GM23248 (cell line): Measurements from ENCODE around the gene LY86. TPM values are rescaled to one million over a fixed set of nuclear protein-coding genes. Genes with fewer than 3 reads are reported as not detected.
A peak's percentile ranks its signal among the peaks of the same experiment; 100 is the strongest.

Experiments
- DNase-seq: peaks from one replicate; pipeline ENCODE4 v3.0.0-alpha.2; 2015
- H2AFZ ChIP-seq: fragments of 200-600 bp; sonication (generic); 2 replicates; pipeline ENCODE4 v1.6.1; 2016; ENCODE audit warnings: antibody characterized with exemption
- H3F3A ChIP-seq: fragments of 200-600 bp; sonication (generic); 2 replicates; pipeline ENCODE4 v1.6.1; 2016; ENCODE audit warnings: mild to moderate bottlenecking, antibody characterized with exemption, mixed run types; ENCODE audit not compliant: insufficient read depth
- H3K27ac ChIP-seq: fragments of 200-600 bp; sonication (generic); 2 replicates; pipeline ENCODE4 v1.5.1; 2016; ENCODE audit warnings: mild to moderate bottlenecking
- H3K27me3 ChIP-seq: fragments of 200-600 bp; sonication (generic); replicated peaks from 2 replicates; pipeline ENCODE4 v1.6.1; 2016; ENCODE audit warnings: mild to moderate bottlenecking; ENCODE audit not compliant: insufficient read depth
- H3K36me3 ChIP-seq: fragments of 200-600 bp; sonication (generic); 2 replicates; pipeline ENCODE4 v1.6.1; 2016; ENCODE audit warnings: low read depth, mild to moderate bottlenecking
- H3K4me1 ChIP-seq: fragments of 200-600 bp; sonication (generic); 2 replicates; pipeline ENCODE4 v1.6.1; 2016; ENCODE audit warnings: mild to moderate bottlenecking; ENCODE audit not compliant: insufficient read depth
- H3K4me2 ChIP-seq: fragments of 200-600 bp; sonication (generic); one replicate; pipeline ENCODE4 v1.6.1; 2016; ENCODE audit warnings: mild to moderate bottlenecking; ENCODE audit not compliant: unreplicated experiment
- H3K4me3 ChIP-seq: fragments of 200-600 bp; sonication (generic); 2 replicates; pipeline ENCODE4 v1.5.1; 2016; ENCODE audit warnings: mild to moderate bottlenecking
- H3K79me2 ChIP-seq: fragments of 200-600 bp; sonication (generic); 2 replicates; pipeline ENCODE4 v1.6.1; 2016; ENCODE audit warnings: mild to moderate bottlenecking; ENCODE audit not compliant: insufficient read depth
- H3K9ac ChIP-seq: fragments of 200-600 bp; sonication (generic); 2 replicates; pipeline ENCODE4 v1.6.1; 2016; ENCODE audit warnings: mild to moderate bottlenecking
- H3K9me2 ChIP-seq: fragments of 200-600 bp; sonication (generic); 2 replicates; pipeline ENCODE4 v1.6.1; 2016; ENCODE audit warnings: mixed run types, mild to moderate bottlenecking, moderate library complexity; ENCODE audit not compliant: insufficient read depth
- H3K9me3 ChIP-seq: fragments of 200-600 bp; sonication (generic); one replicate; pipeline ENCODE4 v1.6.1; 2017; ENCODE audit warnings: low read depth
- H4K20me1 ChIP-seq: fragments of 200-600 bp; sonication (generic); 2 replicates; pipeline ENCODE4 v1.6.0; 2016; ENCODE audit not compliant: insufficient read depth
- EZH2 ChIP-seq: fragments of 200-600 bp; sonication (generic); IDR thresholded peaks from 2 replicates; pipeline ENCODE4 v1.6.1; 2018; ENCODE audit warnings: antibody characterized with exemption, mild to moderate bottlenecking; ENCODE audit not compliant: insufficient read depth, poor library complexity, severe bottlenecking
- EZH2phosphoT487 ChIP-seq: fragments of 200-600 bp; sonication (generic); IDR thresholded peaks from 2 replicates; pipeline ENCODE4 v1.6.1; 2018; ENCODE audit warnings: antibody characterized with exemption, moderate library complexity, mild to moderate bottlenecking, low read depth; ENCODE audit not compliant: insufficient read depth
- WGBS, 2 experiments: methylation state at CpG; one replicate each; pipeline ENCODE4 v1.1.6; 2015 to 2017; ENCODE audit warnings: low lambda C conversion rate in 2 of 2, low coverage in 1 of 2; ENCODE audit errors: missing lambda C conversion rate in 2 of 2; 5-methylcytosine and 5-hydroxymethylcytosine counted together
- in situ Hi-C: fragments of 300-500 bp; cut with MboI; formaldehyde crosslinking; loops from 2 replicates; pipeline ENCODE4 v1.15.0; 2020
- polyA plus RNA-seq: library from polyadenylated mRNA; unstranded; fragments of >200 nt; fragmentation: Nextera tagmentation; extraction: Ambion mirVana; gene quantifications from 2 replicates; pipeline ENCODE4 v1.2.1, GENCODE V29; 2016
- total RNA-seq: library from RNA; depleted of rRNA; stranded (reverse); fragments of >200 nt; shearing (Covaris generic); gene quantifications from 2 replicates; pipeline ENCODE4 v1.2.3, GENCODE V29; 2014

Gene LY86
- total and polyA plus RNA-seq, 2 experiments from 2014 or later, result not detected

DNA sequence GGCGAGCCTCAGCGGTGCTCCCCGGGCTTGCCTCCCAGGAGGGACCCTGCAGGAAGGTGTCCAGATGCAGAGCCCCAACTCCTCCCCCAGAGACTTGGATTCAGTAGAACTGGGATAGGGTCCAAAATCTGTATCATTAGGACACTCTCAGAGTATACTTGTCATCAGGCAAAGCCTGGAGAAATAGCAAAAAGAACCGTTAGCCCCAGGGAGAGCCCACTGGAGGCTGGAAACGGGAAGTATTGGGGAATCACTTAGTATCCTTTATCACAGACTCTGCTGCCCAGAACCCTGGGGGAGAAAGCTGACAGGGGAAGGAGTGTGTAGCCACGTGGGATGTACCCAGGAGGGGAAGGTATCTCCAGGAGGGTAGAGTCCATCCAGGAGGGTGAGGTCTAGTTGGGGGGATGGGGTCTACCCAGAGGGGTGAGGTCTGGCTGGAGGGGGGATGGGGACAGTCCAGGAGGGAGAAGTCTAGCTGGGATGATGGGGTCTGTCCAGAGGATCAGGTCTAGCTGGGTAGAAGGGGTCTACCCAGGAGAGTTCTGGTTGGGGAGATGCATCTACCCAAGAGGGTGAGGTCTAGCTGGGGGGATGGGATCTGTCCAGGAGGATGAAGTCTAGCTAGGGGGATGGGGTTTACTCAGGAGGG, 107.2 kb downstream of the LY86 start:
- no peaks in the 10 kb centered on the region for H3K9me3 ChIP-seq
- peak overlapping the region; percentile 25; the same call in 1 of the 2 replicates for H3K9ac ChIP-seq
- 2 to 3% methylated on average over 6 of the region's 6 CpGs for WGBS, 2 experiments
- peaks cover 34% of the 10 kb centered on the region for H3K4me1 ChIP-seq
- in situ Hi-C loops, result loop anchor here (25.0 kb wide), 1 partner anchor 917 kb away; no protein-coding TSS in a partner anchor
- H3K27me3 ChIP-seq, result no peaks in the 10 kb centered on the region
- no peaks in the 10 kb centered on the region for H3K36me3 ChIP-seq
- H3K79me2 ChIP-seq, result no peaks in the 10 kb centered on the region
- peaks cover 14% of the 10 kb centered on the region for H3F3A ChIP-seq
- H4K20me1 ChIP-seq, result no peaks in the 10 kb centered on the region
- peak overlapping the region; percentile 28 for H2AFZ ChIP-seq
- H3K4me2 ChIP-seq, result peak overlapping the region; percentile 31
- H3K27ac ChIP-seq, result no peak overlapping the region
- H3K9me2 ChIP-seq, result no peaks in the 10 kb centered on the region
- peak; percentile 79 for DNase-seq
- no peak for TF ChIP-seq EZH2phosphoT487
- no peak for TF ChIP-seq EZH2
- H3K4me3 ChIP-seq, result no peak overlapping the region

GRCh38 chr6:6696867-6697531, 108.5 kb downstream of the LY86 start:
- no peaks in the 10 kb centered on the region for H3K27me3 ChIP-seq
- H3K9me2 ChIP-seq, result no peaks in the 10 kb centered on the region
- peaks cover 35% of the 10 kb centered on the region for H3K4me1 ChIP-seq
- H4K20me1 ChIP-seq, result no peaks in the 10 kb centered on the region
- no peaks in the 10 kb centered on the region for H3K9me3 ChIP-seq
- 33 to 36% methylated on average over 9 of the region's 9 CpGs for WGBS, 2 experiments
- H3K4me2 ChIP-seq, result no peak overlapping the region
- H2AFZ ChIP-seq, result no peak overlapping the region
- H3K27ac ChIP-seq, result no peak overlapping the region; the same call in 1 of the 2 replicates
- in situ Hi-C loops, result loop anchor here (25.0 kb wide), 1 partner anchor 915 kb away; no protein-coding TSS in a partner anchor
- peak; percentile 84 for DNase-seq
- TF ChIP-seq EZH2phosphoT487 (no peak), EZH2 (no peak)
- H3K4me3 ChIP-seq, result no peak overlapping the region
- H3K36me3 ChIP-seq, result no peaks in the 10 kb centered on the region
- H3K79me2 ChIP-seq, result no peaks in the 10 kb centered on the region
- H3F3A ChIP-seq, result peaks cover 14% of the 10 kb centered on the region
- no peak overlapping the region for H3K9ac ChIP-seq

DNA sequence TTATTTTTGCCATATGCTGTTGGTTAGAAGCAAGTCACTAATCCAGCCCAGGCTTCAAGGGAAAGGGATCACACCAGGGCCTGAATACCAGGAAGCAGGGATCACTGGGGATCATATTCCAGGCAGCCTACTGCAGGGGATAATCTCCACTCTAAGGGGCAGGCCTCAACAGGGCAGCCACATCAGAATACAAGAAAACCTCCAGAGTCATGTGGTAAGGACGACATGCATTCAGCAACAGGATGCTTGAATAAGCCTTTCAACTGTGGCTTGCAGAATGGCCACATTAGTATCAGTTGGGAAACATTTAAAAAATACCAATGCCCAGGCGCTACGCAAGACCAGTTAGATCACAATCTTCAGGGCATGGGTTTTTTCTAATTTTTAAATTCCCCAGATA, 109.1 kb downstream of the LY86 start:
- Histone ChIP-seq H3K36me3 (no peaks in the 10 kb centered on the region), H3K4me2 (no peak overlapping the region), H3K9ac (no peak overlapping the region), H2AFZ (no peak overlapping the region), H3F3A (peaks cover 14% of the 10 kb centered on the region), H3K4me3 (no peak overlapping the region), H3K27ac (no peak overlapping the region), H4K20me1 (no peaks in the 10 kb centered on the region), H3K4me1 (peaks cover 35% of the 10 kb centered on the region), H3K79me2 (no peaks in the 10 kb centered on the region), H3K9me2 (no peaks in the 10 kb centered on the region), H3K9me3 (no peaks in the 10 kb centered on the region), H3K27me3 (no peaks in the 10 kb centered on the region)
- WGBS, 2 experiments, result 88 to 92% methylated on average over 3 of the region's 3 CpGs
- DNase-seq, result no peak
- in situ Hi-C loops, result loop anchor here (25.0 kb wide), 1 partner anchor 915 kb away; no protein-coding TSS in a partner anchor
- no peak for TF ChIP-seq EZH2phosphoT487
- TF ChIP-seq EZH2, result no peak

DNA sequence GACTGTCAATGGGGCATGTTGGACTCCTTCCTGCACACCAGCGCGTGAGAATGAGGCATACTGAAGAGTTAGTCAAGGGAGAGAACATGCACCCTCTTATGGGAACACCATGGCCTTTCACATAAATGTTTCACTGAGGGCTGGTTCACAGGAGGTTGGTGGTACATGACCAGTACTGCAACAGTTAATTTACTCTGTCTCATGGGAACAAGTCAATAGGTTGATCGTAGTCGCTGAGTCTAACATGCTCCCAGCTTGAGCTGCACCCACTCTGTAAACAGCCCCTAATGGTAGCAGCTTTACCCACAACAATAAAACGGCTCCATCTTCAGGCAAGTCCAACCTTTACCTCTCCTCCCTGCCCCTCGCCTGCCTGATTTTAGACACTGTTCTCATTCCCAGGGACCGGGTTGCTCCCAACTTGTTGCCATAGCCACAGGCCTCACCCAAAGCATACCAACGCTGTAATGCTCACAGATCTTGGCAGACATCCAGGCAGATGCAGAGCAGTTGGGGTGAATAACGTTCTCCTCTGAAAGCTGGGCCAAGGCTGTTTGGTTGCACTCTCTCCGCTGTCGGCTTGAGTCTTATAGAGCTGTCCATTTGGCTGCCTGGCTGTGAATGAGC, 111.3 kb downstream of the LY86 start:
- TF ChIP-seq EZH2phosphoT487, result no peak
- no peak for TF ChIP-seq EZH2
- H3K9ac ChIP-seq, result peak overlapping the region; percentile 68
- no peaks in the 10 kb centered on the region for H4K20me1 ChIP-seq
- in situ Hi-C loops, result loop anchor here (25.0 kb wide), 1 partner anchor 912 kb away; no protein-coding TSS in a partner anchor
- H3K36me3 ChIP-seq, result no peaks in the 10 kb centered on the region
- peak overlapping the region; percentile 63 for H3K4me2 ChIP-seq
- H3F3A ChIP-seq, result peaks cover 14% of the 10 kb centered on the region
- peak overlapping the region; percentile 85 for H3K27ac ChIP-seq
- H3K79me2 ChIP-seq, result no peaks in the 10 kb centered on the region
- H3K9me3 ChIP-seq, result no peaks in the 10 kb centered on the region
- peak overlapping the region; percentile 62 for H2AFZ ChIP-seq
- H3K27me3 ChIP-seq, result no peaks in the 10 kb centered on the region
- H3K9me2 ChIP-seq, result no peaks in the 10 kb centered on the region
- DNase-seq, result peak; percentile 99
- peak overlapping the region; percentile 28 for H3K4me3 ChIP-seq
- H3K4me1 ChIP-seq, result peaks cover 33% of the 10 kb centered on the region
- WGBS, 2 experiments, result 20 to 22% methylated on average over 11 of the region's 11 CpGs
